Panc1 (cell line): ENCODE results near the gene RIPOR3. TPM values are rescaled to one million over a fixed set of nuclear protein-coding genes. Genes with fewer than 3 reads are reported as not detected.

Experiments used
- ATAC-seq: fragments of 200-7000 bp; cut with Tn5 transposase; 2 replicates; pipeline ENCODE4 v1.9.1; 2020; ENCODE audit warnings: mild to moderate bottlenecking, moderate library complexity
- BruUV-seq: library from RNA; stranded (reverse); fragments of 400-500 nt; replicated peaks from 2 replicates; lab custom pipeline; 2021; lab: Mats Ljungman, UMichigan
- CTCF ChIA-PET: fragments of 300-600 bp; sonication (Branson Sonifier 250); formaldehyde crosslinking; loops from one replicate; lab custom pipeline; 2022; ENCODE audit warnings: antibody characterized with exemption; lab: Charles Lee
- POLR2A ChIA-PET: fragments of 300-600 bp; sonication (Branson Sonifier 250); formaldehyde crosslinking; loops from one replicate; lab custom pipeline; 2022; ENCODE audit warnings: antibody characterized with exemption; lab: Charles Lee
- DNase-seq: peaks from one replicate; pipeline ENCODE4 v3.0.0-alpha.2; 2010; ENCODE audit warnings: low read depth, low spot score
- H3K27ac ChIP-seq: 2 replicates; pipeline ENCODE4 v1.5.1; 2011; ENCODE audit warnings: mild to moderate bottlenecking, low read length, inconsistent platforms
- H3K27me3 ChIP-seq: fragments of 200-500 bp; sonication (Bioruptor generic); 2 replicates; pipeline ENCODE4 v1.6.0; 2014; ENCODE audit warnings: low read length, inconsistent platforms; ENCODE audit not compliant: control insufficient read depth, insufficient read depth
- H3K36me3 ChIP-seq: fragments of 200-500 bp; sonication (Bioruptor generic); 2 replicates; pipeline ENCODE4 v1.5.1; 2014; ENCODE audit warnings: inconsistent platforms, mild to moderate bottlenecking, low read length, moderate library complexity; ENCODE audit not compliant: control insufficient read depth, insufficient read depth
- H3K4me1 ChIP-seq: 2 replicates; pipeline ENCODE4 v1.5.1; 2011; ENCODE audit warnings: inconsistent platforms, mild to moderate bottlenecking, low read length, moderate library complexity; ENCODE audit not compliant: control insufficient read depth, insufficient read depth
- H3K4me3 ChIP-seq, 2 experiments: 2 replicates each; pipeline ENCODE4 v1.5.1; 2011 to 2012; ENCODE audit warnings: low read depth in 2 of 2, low read length in 2 of 2, mild to moderate bottlenecking in 2 of 2, inconsistent platforms in 1 of 2, moderate library complexity in 1 of 2
- H3K9me3 ChIP-seq: fragments of 200-500 bp; sonication (Bioruptor generic); 2 replicates; pipeline ENCODE4 v1.5.1; 2014; ENCODE audit warnings: low read depth, mild to moderate bottlenecking, inconsistent platforms, low read length, moderate library complexity; ENCODE audit not compliant: control insufficient read depth, insufficient read depth
- POLR2AphosphoS5 ChIP-seq: IDR thresholded peaks from 2 replicates; pipeline ENCODE4 v1.6.1; 2012; ENCODE audit warnings: mild to moderate bottlenecking, low read depth, low read length, moderate library complexity
- SIN3A ChIP-seq: IDR thresholded peaks from 2 replicates; pipeline ENCODE4 v1.6.1; 2012; ENCODE audit warnings: low read depth, mild to moderate bottlenecking, low read length, moderate library complexity, borderline replicate concordance; ENCODE audit not compliant: insufficient read depth
- TCF7L2 ChIP-seq: IDR thresholded peaks from 2 replicates; pipeline ENCODE4 v1.6.1; 2011; ENCODE audit warnings: mild to moderate bottlenecking, low read depth, low read length, inconsistent platforms
- in situ Hi-C: cut with HindIII; loops from 2 replicates; pipeline ENCODE4 v1.10.0; 2016; ENCODE audit warnings: low sequenced_read_pairs, low pct_unique_long_range_greater_than_20kb
- intact Hi-C: fragments of 100-400 bp; cut with micrococcal nuclease; formaldehyde crosslinking; loops from one replicate; pipeline ENCODE4 v1.10.0; 2022; ENCODE audit not compliant: unreplicated experiment
- total RNA-seq: library from RNA; stranded (reverse); gene quantifications from one replicate; pipeline ENCODE4 v1.2.1, GENCODE V29; 2021; ENCODE audit not compliant: unreplicated experiment
- TF ChIP-seq, protein P1 (sequence below), 2 experiments: IDR thresholded peaks; 2 replicates each; pipeline ENCODE4 v1.6.1; 2011 to 2012; ENCODE audit warnings: low read depth in 2 of 2, control low read depth in 1 of 2, low read length in 1 of 2, mild to moderate bottlenecking in 1 of 2, moderate library complexity in 1 of 2; ENCODE audit not compliant: insufficient read depth in 1 of 2
- TF ChIP-seq, protein P2 (sequence below): fragments of 450-650 bp; IDR thresholded peaks from 2 replicates; pipeline ENCODE4 v1.5.1; 2017; ENCODE audit warnings: mild to moderate bottlenecking

The RIPOR3 gene
- total RNA-seq, 1 experiment from 2014 or later = 92.5 TPM

DNA sequence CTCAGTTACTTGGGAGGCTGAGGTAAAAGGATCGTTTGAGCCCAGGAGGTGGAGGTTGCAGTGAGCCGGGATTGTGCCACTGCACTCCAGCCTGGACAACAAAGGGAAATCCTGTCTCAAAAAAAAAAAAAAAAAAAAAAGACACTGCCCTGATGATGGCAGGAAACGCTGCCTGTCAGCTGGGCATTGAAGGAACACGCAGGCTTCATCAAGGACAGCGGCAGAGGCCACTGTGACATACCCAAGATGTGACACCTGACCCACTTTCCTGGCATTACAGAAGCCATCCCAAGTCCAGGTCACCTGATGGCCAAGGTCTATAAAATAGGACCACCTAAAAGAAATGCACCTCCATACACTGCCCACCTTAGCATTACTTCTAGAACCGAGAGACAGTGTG lies 75.9 kb downstream of the RIPOR3 start:
- H3K9me3 ChIP-seq = no peaks in the 10 kb centered on the region
- CTCF ChIA-PET = no interaction called here
- TF ChIP-seq POLR2AphosphoS5 (no peak), SIN3A (no peak), TCF7L2 (no peak)
- TF ChIP-seq, protein P1, sequence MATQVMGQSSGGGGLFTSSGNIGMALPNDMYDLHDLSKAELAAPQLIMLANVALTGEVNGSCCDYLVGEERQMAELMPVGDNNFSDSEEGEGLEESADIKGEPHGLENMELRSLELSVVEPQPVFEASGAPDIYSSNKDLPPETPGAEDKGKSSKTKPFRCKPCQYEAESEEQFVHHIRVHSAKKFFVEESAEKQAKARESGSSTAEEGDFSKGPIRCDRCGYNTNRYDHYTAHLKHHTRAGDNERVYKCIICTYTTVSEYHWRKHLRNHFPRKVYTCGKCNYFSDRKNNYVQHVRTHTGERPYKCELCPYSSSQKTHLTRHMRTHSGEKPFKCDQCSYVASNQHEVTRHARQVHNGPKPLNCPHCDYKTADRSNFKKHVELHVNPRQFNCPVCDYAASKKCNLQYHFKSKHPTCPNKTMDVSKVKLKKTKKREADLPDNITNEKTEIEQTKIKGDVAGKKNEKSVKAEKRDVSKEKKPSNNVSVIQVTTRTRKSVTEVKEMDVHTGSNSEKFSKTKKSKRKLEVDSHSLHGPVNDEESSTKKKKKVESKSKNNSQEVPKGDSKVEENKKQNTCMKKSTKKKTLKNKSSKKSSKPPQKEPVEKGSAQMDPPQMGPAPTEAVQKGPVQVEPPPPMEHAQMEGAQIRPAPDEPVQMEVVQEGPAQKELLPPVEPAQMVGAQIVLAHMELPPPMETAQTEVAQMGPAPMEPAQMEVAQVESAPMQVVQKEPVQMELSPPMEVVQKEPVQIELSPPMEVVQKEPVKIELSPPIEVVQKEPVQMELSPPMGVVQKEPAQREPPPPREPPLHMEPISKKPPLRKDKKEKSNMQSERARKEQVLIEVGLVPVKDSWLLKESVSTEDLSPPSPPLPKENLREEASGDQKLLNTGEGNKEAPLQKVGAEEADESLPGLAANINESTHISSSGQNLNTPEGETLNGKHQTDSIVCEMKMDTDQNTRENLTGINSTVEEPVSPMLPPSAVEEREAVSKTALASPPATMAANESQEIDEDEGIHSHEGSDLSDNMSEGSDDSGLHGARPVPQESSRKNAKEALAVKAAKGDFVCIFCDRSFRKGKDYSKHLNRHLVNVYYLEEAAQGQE (IDR thresholded peaks at IDR 0.05; ENCODE audit: insufficient read depth in 1 of 2, low read depth in 2 of 2, low read length in 1 of 2) = no peak
- TF ChIP-seq, protein P2, sequence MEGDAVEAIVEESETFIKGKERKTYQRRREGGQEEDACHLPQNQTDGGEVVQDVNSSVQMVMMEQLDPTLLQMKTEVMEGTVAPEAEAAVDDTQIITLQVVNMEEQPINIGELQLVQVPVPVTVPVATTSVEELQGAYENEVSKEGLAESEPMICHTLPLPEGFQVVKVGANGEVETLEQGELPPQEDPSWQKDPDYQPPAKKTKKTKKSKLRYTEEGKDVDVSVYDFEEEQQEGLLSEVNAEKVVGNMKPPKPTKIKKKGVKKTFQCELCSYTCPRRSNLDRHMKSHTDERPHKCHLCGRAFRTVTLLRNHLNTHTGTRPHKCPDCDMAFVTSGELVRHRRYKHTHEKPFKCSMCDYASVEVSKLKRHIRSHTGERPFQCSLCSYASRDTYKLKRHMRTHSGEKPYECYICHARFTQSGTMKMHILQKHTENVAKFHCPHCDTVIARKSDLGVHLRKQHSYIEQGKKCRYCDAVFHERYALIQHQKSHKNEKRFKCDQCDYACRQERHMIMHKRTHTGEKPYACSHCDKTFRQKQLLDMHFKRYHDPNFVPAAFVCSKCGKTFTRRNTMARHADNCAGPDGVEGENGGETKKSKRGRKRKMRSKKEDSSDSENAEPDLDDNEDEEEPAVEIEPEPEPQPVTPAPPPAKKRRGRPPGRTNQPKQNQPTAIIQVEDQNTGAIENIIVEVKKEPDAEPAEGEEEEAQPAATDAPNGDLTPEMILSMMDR = no peak
- intact Hi-C loops (no loop called here), in situ Hi-C loops (no loop called here)
- DNase-seq (no peak), ATAC-seq (no peak)
- no TSS peak for BruUV-seq
- no peak overlapping the region for H3K27ac ChIP-seq
- POLR2A ChIA-PET = no interaction called here
- no peak overlapping the region for H3K4me3 ChIP-seq
- H3K27me3 ChIP-seq = no peaks in the 10 kb centered on the region
- H3K4me1 ChIP-seq = peaks cover 15% of the 10 kb centered on the region; the same call in 1 of the 2 replicates
- peaks cover 4% of the 10 kb centered on the region; the same call in 1 of the 2 replicates for H3K36me3 ChIP-seq

DNA sequence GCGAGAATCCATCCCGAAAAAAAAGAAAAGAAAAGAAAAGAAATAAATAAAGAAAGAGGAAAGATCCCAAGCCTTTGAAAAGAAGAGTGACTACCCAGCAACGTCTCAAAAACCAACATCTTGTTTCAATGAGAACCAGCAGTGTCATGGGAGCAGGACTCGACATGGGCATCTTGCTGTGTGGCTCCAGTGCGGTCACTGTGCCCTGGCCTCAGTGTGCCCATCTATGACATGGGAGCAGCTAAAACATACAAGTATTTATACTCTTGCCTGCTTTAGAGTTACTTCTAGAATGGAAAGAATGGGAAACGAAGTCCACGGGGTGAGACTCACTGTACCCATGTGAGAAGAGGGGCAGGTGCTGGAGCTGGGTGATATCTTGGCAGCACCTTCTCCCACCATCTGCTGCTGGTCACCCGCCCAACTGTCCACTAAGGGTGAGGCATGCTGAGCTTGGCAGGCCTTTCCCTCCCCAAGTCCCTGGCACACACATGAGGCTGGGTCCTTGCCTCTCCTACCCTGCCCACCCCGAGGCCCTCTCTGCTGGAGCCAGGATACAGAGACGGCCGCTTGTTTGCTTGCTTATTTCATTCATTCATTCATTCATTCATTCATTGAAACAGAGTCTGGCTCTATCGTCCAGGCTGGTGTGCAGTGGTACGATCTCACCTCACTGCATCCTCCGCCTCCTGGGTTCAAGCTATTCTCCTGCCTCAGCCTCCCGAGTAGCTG lies 77.7 kb downstream of the RIPOR3 start:
- H3K4me1 ChIP-seq = peaks cover 11% of the 10 kb centered on the region; the same call in 1 of the 2 replicates
- no peak overlapping the region for H3K4me3 ChIP-seq
- intact Hi-C loops (no loop called here), in situ Hi-C loops (no loop called here)
- TSS peak; percentile 33 for BruUV-seq
- H3K36me3 ChIP-seq = peaks cover 6% of the 10 kb centered on the region
- H3K9me3 ChIP-seq = no peaks in the 10 kb centered on the region
- ATAC-seq = no peak
- POLR2A ChIA-PET = no interaction called here
- no peak overlapping the region for H3K27ac ChIP-seq
- CTCF ChIA-PET = no interaction called here
- no peaks in the 10 kb centered on the region for H3K27me3 ChIP-seq
- TF ChIP-seq TCF7L2 (no peak), POLR2AphosphoS5 (no peak), SIN3A (no peak)
- TF ChIP-seq, protein P2 = no peak
- TF ChIP-seq, protein P1 (IDR thresholded peaks at IDR 0.05; ENCODE audit: insufficient read depth in 1 of 2, low read depth in 2 of 2, low read length in 1 of 2) = no peak
- DNase-seq = no peak
